Activated CD8-positive, alpha-beta memory T cell treated with anti-CD3 and anti-CD28 coated beads for 4 hours (primary cell): ENCODE data around the gene ELMO3.

ENCODE experiments used
- DNase-seq, 2 donors: peaks; one replicate each; pipeline ENCODE4 v3.0.0-alpha.2; 2020; ENCODE audit warnings: low read depth in 2 of 2

Gene ELMO3

DNA sequence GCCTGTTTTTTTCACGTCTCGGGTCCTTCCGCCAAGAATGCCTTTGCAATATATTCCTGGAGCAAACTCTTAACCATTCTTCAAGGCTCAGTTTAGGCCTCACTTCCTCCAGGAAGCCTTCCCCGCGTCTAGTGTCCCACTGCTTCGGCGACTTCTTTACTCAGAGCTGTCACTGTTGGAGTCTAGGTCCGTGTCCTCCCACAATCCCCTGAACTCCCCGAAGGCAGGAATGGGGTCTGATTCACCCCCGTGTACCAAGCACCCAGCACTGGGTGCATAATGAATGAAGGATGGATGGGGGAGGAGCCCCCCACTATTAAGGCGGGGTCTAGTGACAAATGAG lies 15.7 kb upstream of the ELMO3 start:
- DNase-seq, result no peak

DNA sequence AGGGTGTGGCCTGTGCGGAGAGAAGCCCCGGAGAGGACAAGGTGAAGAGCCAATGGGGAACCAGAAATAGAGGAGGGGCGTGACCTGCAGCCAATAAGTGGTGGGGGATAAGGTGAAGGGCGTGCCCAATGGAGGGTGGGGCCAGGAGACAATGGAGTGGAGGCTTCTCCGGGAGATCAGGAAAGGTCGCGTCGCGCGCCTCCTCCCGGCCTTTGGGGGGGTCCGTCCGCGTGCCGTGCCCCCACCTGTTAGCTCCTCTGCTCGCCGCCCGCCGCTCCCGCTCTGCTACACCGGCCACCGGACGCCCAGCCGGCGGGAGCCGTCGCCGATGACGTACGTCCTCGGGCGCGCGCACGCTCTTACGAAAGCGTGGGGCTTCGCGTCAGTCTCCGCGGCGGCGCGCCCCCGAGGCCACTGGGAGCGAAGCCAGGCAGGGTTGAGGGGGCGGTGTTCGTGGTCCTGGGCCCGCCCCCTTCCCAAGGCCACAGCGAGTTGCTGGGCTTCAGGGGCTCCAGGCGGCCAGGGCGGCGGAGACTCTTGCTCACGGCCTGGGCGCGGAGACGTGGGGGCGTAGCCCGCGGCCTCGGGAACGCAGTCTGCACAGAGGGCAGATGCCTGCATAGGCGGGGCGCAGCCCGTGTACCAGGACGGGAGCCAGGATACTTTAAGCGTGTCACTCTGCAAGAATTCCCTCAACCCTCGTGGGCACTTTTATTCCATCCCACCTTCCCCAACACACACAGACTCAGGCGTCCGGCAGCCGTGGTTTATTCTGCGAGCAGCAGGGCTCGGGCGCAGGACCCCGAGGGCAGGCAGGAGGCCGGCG lies 15.1 kb upstream of the ELMO3 start, which contains the start of gene MATCAP1:
MATCAP1 (minus strand) TSS at position 337 of the 826 bp plus-strand sequence. CDS start 3,353 bp downstream, outside the sequence.
- DNase-seq, result peak; percentile 76 to 90

DNA sequence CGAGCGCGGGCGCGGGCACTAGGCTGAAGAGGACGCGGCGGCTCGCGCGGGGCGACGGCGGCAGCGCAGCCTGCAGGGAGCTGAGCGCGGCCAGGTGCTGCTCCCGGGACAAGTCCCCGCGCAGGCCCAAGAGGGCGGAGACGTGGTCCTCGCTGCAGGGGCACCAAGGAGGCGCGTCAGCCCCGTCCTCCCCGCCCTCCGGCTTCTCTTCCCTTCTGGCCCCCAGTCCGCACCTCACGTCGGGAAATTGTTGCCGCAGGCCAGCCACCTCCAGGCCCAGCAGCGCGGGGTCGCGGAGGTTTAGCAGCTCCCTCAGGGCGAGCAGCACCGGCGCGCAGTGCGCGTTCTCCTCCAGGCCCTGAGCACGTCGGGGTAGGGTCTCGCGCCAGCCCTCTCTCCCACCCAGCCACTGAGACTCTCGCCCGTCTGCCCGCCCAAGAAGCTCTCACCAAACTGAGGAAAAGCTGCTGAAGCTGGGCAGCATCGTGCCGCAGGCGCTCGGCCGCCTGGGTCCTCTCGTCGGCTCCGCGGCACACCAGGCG lies 14.4 kb upstream of the ELMO3 start:
- no peak for DNase-seq

DNA sequence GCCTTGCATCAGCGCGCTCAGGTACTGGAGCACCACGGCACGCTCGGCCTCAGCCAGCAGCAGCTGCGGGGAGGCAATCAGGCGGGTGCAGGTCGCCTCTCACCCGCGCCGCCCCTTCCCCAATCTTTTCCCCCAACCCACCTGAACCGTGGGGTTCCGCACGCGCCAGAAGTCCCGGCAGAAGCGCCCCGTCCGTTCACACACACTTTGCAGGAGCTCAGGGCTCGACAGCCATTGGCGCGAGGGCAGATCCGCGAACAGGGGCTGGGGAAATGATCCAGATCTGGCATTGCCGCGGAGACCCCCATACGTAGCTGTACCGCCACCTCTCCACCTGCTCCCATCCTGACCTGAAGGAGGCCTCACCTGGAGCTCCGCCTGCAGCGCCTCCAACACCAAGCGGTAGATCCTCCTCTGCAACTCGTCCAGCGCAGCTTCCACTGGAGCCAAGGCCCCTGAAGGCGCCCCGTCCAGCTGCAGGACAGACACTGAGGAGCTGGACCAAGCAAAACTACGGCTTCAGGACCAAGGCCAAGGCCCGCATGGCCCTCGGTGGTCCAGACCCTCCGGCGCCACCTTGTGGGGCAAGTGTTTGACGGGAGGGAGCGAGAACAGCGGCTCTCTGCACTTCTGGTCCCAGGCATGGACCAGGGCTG lies 13.8 kb upstream of the ELMO3 start:
- DNase-seq, result peak; percentile 54 to 63

DNA sequence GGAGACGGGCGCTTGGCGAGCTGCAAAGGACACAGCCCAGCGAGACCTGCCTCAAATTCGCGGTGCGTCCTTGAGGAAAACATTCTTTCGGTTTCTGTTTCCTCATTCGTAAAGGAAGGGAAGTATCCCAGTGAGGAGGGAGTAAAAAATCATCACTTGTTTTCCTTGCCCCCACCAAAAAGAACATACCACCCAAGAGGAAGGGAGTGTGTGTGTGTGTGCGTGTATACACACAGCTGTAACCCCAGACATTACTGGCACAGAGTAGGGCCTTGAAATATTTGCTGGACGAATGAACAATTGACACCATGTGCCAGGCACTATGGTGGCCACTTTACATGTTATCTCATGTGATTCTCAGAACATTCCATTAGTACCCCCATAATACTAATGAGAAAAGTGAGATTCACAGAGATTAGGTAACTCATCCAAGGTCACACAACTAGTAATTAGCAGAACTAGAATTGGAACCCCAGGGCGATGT lies 13.2 kb upstream of the ELMO3 start:
- no peak for DNase-seq

DNA sequence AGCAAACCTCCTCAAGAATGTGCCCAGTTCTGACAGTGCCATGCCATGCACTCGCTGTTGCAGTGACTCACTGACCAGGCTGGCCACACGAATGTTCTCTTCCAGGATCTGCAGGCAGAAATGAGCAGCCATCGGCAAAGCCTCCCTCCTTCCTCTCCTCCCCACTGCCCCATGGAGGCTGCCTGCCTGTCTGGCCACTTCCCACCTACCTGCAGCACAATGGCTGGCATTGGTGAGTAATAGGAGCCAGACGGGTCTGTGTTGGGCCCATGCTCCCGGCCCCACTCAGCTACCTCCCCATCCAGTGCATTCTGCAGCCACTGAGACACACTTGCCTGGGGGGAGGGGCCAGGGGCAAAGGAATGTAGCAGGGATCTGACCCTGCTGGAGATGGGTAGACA lies 12.4 kb upstream of the ELMO3 start:
- no peak for DNase-seq

DNA sequence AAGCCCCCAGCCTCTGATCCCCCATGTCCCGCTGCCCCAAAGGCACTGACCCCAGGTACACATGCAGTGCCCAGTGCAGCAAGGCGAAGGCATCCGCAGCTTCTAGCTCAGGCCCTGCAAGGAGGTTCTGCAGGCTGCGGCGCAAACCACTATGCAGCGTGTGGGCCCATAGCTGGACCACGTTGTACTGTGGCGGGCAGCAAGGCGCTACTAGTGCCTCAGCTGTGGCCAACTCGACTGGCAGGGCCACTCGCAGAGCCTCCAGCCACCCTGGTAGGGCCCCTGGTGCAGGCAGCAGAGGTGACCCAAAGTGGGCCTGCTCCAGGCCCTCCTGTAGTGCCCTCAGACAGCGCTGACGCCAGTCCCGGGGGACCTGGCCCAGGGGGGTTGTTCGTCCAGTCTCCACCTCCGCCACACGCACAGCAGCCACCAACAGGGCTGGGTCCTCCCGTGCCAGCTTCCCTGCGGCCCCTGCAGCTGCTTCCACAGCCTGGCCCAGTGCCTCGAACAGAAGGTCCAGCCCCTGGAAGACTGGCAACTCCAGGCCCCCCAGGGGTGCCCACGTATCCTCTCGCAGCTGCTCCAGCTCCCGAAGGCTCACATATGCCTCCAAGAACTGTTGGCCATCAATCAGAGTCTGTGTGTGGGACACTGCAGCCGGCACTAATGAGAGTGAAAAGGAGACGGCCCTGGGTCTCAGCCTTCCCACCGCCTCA lies 11.6 kb upstream of the ELMO3 start:
- no peak for DNase-seq

DNA sequence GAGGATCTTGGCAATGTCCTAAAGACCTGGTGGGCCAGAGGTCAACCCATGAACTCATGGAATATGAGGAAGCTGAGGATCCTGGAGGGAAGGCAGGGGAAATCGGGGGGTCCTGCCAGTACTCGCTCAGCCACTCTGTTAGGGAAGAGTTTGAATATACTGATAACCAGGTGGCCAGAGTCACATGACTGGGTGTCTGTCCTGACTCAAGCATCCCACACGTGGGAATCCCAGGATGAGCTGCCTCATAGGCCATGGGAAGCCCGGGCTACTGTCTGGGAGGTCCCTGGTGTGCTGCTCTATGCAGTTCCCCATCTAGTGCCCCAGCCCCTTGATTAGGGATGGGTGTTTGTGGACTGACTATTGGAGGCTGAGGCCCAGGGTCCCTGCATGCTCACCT lies 10.6 kb upstream of the ELMO3 start:
- DNase-seq, result no peak

DNA sequence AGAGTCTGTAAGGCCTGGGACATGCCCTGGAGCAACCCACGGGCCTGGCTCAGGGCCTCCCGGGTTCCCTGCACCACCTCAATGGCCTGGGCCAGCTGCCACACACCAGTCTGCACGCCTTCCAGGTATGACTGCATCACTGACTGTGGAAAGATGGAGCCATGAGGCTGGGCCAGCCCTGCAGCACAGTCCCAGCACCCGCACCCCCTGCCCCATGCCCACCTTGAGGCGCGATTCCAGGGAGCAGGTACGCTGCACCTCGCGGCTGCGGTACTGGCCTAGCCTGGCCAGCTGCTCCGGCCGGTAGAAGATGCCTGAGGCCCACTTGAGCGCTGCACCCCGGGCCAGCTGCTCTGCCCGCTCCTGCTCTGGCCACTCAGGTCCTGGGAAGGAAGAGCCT lies 10.1 kb upstream of the ELMO3 start:
- DNase-seq, result no peak

DNA sequence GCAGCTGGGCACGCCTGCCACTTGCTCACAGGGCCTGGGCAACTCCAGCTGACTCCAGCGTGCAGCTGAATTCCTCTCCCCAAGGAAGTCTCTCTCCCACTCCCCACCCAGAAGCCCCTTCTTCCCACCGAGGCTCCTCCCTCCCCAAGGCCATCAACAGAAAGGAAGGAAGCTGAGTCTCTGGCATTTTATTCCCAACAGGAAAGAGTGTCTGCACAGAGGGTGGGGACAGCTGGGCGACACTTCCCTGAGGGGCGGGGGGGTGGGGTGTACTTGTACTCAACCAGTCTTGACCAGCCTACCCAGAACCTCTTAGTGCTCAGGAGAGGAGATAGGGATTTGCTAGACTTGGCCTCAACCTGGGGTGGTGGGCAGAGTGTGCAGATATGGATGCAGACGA lies 8.9 kb upstream of the ELMO3 start, which contains the start of gene EXOC3L1:
EXOC3L1 (minus strand) TSS at position 96 of the 400 bp plus-strand sequence. CDS start 460 bp downstream, outside the sequence.
- DNase-seq, result no peak

DNA sequence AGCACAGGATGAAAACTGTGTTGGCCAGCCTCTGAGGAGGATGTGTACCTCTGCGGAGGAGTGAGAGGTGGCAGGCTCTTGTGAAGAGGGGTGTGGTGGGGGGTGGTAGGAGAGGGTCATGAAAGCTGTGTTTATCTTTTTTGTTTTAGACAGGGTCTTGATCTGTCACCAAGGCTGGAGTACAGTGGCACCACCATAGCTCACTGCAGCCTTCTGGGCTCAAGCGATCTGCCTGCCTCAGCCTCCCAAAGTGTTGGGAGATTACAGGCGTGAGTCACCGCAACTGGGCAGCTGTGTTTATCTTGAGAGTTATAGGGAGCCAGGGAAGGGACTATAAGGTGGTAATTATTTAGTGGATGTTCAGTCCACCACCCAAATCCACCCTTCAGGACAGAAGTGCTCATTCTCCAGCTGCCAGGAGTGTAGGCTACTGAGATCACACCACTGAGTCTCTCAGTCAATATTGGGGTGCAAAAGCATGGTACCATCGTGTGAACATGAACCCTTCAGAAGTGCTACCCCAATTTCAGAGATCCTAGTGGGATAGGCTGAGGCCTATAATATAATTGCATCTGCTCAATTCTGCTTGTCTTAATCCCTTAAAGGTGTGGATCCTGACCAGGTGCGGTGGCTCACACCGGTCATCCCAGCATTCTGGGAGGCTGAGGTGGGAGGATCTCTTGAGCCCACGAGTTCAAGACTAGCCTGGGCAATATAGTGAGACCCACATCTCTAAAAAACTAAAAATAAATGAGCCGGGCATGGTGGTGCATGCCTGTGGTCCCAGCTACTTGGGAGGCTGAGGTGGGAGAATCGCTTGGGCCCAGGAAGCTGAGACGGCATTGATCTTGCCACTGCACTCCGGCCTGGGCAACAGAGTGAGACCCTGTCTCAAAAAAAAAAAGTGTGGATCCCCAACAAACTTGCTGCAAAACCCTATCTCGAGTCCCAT lies 8.2 kb upstream of the ELMO3 start:
- no peak for DNase-seq

DNA sequence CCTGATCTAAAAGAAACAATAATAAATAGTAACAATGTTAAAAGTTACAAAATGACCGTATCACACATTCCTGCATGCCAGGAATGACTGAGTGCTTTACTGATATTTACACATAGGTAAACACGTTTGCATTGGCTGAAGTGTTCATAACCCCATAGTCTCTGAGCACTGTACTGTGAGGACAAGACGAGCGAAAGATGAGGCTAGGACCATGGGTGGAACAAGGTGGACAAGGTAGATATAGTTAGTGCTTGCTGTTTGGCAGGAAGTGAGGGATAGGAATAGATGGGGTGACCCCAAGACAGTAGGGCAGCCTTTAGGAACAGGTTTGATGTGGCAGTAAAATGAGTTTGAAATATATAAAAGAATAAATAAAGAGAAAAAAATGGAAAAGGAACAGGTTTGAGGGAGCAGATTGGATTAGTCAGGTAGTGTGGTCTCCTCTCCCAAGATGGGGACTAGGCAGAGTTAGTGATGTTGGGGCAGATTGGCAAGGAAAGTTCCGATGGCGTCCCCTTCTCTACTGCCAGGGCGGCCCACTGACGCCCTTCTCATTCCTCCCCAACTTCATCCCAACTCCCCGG lies 7.4 kb upstream of the ELMO3 start:
- DNase-seq, result no peak

DNA sequence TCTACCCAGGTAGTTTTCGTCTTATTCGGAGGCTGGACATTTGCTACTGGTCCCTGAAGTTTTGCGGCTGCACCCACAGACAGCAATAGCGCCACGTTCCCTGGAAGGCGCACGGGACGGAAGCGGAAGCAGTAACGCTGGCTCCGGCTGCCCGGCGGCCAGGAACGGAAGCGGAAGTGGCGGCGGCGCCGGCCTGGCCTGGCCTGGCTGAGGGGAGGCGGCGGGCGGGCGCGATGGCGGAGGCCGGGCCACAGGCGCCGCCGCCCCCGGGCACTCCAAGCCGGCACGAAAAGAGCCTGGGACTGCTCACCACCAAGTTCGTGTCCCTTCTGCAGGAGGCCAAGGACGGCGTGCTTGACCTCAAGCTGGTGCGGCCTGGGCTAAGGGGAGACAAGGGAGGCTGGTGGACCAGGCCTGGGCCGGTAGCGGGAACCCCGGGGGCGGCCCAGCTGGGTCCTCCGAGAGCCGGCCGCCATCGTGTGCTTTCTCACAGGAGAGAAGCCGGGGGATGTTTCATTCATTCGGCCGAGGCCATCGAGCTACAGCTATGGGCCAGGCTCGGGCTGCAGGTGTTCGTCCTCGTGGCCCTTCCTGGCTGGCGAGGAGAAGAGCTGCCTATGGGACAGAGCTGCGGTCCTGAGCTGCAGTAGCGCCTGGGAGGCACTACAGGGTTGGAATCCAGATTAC lies 6.8 kb upstream of the ELMO3 start, which contains the start of gene E2F4:
E2F4 (plus strand) TSS at position 161 of the 687 bp plus-strand sequence; CDS start at position 234, 73 bp downstream.
- DNase-seq, result peak; percentile 73 to 76

DNA sequence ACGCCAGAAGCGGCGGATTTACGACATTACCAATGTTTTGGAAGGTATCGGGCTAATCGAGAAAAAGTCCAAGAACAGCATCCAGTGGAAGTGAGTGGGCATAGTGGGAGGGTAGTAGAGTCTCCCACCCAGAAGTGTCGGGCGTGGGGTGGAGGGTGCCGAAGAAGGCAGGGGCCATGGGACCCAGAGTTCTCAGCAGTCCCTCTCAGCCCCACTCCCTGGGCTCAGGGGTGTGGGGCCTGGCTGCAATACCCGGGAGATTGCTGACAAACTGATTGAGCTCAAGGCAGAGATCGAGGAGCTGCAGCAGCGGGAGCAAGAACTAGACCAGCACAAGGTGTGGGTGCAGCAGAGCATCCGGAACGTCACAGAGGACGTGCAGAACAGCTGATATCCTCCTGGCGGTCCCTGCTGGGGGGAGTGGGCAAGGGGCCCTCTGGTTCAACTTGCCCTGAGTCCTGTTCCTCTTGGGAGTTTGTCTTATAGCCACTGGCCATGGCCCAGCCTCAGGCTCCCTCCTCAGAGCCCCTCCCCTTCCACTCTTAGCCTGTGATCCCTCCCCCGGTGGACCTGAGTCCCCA lies 6.1 kb upstream of the ELMO3 start:
- DNase-seq, result no peak

DNA sequence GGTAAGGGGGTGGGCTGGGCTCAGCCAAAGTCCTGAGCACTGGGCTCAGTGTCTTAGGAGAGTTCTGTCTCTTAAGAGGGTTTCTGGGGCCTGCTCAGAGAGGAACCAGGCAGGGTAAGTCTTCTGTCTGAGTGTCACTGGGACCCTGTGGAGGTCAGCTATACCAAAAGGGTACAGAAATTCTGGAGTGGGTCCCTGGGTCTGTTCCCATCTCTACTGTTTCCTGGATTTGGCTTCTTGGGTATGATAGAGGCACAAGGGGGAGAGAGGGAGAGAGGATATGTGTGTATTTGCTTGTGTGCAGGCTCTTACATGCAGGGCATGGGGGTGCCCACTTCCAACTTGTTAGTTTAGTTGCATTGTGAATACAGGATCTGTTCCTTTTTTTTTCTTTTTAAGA lies 5.4 kb upstream of the ELMO3 start:
- no peak for DNase-seq

DNA sequence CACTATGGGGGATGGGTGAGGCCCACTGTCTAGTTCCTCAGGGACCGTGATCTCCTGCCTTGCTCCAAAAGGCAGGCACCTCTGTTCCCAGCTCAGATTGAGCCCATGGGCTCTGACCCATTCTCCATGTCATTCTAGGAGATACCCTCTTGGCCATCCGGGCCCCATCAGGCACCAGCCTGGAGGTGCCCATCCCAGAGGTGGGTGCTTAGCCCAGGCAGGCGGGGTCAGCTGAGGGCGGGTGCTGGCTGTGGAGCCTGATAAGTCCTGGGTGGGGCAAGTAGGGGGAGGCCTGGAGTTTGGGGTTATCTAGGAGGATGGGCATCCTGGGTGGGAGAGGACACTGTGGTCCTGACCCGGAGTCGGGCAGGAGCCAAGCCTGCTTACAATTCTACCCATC lies 4.7 kb upstream of the ELMO3 start:
- DNase-seq, result no peak

DNA sequence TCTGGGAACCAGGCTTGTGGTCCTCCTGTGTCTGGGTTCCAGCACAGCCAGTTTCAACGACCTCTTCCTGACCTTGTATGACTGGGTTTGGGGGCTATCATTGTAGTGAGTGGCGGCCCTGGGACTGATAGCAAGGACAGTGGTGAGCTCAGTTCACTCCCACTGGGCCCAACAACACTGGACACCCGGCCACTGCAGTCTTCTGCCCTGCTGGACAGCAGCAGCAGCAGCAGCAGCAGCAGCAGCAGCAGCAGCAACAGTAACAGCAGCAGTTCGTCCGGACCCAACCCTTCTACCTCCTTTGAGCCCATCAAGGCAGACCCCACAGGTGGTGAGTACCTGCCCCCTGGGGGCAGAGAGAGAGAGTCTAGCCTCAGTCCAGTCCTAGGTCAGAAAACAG lies 3.3 kb upstream of the ELMO3 start:
- no peak for DNase-seq

DNA sequence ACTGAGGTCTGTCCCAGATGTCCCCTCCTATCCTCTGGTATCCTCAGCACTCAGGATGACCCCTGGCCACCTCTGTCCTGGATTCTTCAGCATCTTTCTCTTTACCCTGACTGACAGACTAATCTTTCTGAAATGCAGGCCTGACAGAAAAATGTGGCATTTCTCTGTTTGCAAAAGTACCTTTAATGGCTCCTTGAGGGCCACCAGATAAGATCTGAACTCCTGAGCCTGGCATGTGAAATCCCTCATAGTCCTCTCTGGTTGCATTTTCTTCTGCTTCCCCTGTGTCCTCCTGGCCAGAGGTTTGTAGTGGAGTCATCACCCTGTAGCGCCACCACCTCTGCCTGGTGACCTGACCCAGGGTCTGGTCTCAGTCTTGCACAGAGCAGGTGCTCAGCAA lies 2.0 kb upstream of the ELMO3 start:
- no peak for DNase-seq

DNA sequence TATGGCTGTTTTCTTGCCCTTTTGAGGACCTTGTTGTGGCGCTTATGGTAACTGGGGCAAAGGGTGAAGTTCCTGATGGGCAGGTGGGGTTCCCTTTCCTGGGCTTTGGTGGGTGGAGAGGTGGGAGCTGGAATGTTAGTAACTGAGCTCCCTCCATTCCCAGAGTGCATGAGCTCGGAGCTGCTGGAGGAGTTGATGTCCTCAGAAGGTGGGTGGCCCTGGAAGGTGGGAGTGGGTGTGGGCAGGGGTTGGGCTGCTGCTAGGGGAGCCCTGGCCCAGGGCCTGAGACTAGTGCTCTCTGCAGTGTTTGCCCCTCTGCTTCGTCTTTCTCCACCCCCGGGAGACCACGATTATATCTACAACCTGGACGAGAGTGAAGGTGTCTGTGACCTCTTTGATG lies 1.2 kb upstream of the ELMO3 start:
- no peak for DNase-seq
